Measurements from ENCODE around the gene JARID2.

- no peak for TF ChIP-seq CTCF (IDR thresholded peaks at IDR 0.05)
- no peak for TF ChIP-seq POLR2A (IDR thresholded peaks at IDR 0.05)
Measured at GRCh38 chr6:15263780-15264374, 18.0 kb downstream of the JARID2 start.
